OCI-LY1 (cell line): ENCODE data around the gene PRUNE1.

ENCODE experiments used
- H2AFZ ChIP-seq: fragments of 200-600 bp; sonication (generic), shearing (Covaris generic); 2 replicates; pipeline ENCODE4 v1.6.0; 2014; ENCODE audit warnings: antibody characterized with exemption, mild to moderate bottlenecking, low read length
- H3F3A ChIP-seq: fragments of 200-600 bp; sonication (generic), shearing (Covaris generic); 2 replicates; pipeline ENCODE4 v1.6.0; 2014; ENCODE audit warnings: mild to moderate bottlenecking, antibody characterized with exemption, low read length, moderate library complexity; ENCODE audit not compliant: insufficient read depth
- H3K27ac ChIP-seq: fragments of 200-600 bp; sonication (generic); 2 replicates; pipeline ENCODE4 v1.5.1; 2014; ENCODE audit warnings: low read length, mixed run types, mild to moderate bottlenecking, low read depth; ENCODE audit not compliant: poor library complexity, severe bottlenecking
- H3K27me3 ChIP-seq: fragments of 200-600 bp; sonication (generic); 2 replicates; pipeline ENCODE4 v1.6.0; 2014; ENCODE audit warnings: antibody characterized with exemption, mild to moderate bottlenecking, low read length, moderate library complexity; ENCODE audit not compliant: insufficient read depth
- H3K36me3 ChIP-seq: fragments of 200-600 bp; sonication (generic); 2 replicates; pipeline ENCODE4 v1.6.1; 2014; ENCODE audit warnings: mild to moderate bottlenecking, antibody characterized with exemption, low read length, moderate library complexity, mixed read lengths; ENCODE audit not compliant: insufficient read depth
- H3K4me1 ChIP-seq: fragments of 200-600 bp; sonication (generic); 2 replicates; pipeline ENCODE4 v1.5.1; 2014; ENCODE audit warnings: mild to moderate bottlenecking, low read length, moderate library complexity; ENCODE audit not compliant: insufficient read depth, severe bottlenecking
- H3K4me2 ChIP-seq: fragments of 200-600 bp; sonication (generic), shearing (Covaris generic); 2 replicates; pipeline ENCODE4 v1.6.1; 2014; ENCODE audit warnings: low read length
- H3K4me3 ChIP-seq: fragments of 200-600 bp; sonication (generic); 2 replicates; pipeline ENCODE4 v1.5.1; 2014; ENCODE audit warnings: low read length, low read depth, mild to moderate bottlenecking, mixed read lengths; ENCODE audit not compliant: poor library complexity, severe bottlenecking
- H3K79me2 ChIP-seq: fragments of 200-600 bp; shearing (Covaris generic); 2 replicates; pipeline ENCODE4 v1.6.1; 2016; ENCODE audit warnings: mixed run types, low read length, mixed read lengths; ENCODE audit not compliant: insufficient read depth
- H3K9ac ChIP-seq: fragments of 200-600 bp; sonication (generic), shearing (Covaris generic); 2 replicates; pipeline ENCODE4 v1.6.1; 2014; ENCODE audit warnings: mild to moderate bottlenecking, low read length, mixed read lengths
- H3K9me2 ChIP-seq: fragments of 200-600 bp; sonication (generic), shearing (Covaris generic); 2 replicates; pipeline ENCODE4 v1.6.1; 2014; ENCODE audit warnings: low read depth, mild to moderate bottlenecking, low read length, mixed read lengths
- H3K9me3 ChIP-seq: fragments of 200-600 bp; shearing (Covaris generic); 2 replicates; pipeline ENCODE4 v1.6.1; 2014; ENCODE audit warnings: low read length, mixed read lengths
- H4K20me1 ChIP-seq: fragments of 200-600 bp; sonication (generic), shearing (Covaris generic); 2 replicates; pipeline ENCODE4 v1.6.0; 2016; ENCODE audit warnings: mild to moderate bottlenecking, low read length; ENCODE audit not compliant: insufficient read depth
- CTCF ChIP-seq: fragments of 200-600 bp; sonication (generic), shearing (Covaris generic); IDR thresholded peaks from 2 replicates; pipeline ENCODE4 v1.5.1; 2017; ENCODE audit warnings: mild to moderate bottlenecking, antibody characterized with exemption, low read length, moderate library complexity, mixed read lengths
- EZH2 ChIP-seq: fragments of 200-600 bp; sonication (generic), shearing (Covaris generic); IDR thresholded peaks from 2 replicates; pipeline ENCODE4 v1.8.0; 2017; ENCODE audit warnings: borderline replicate concordance, mixed run types, mild to moderate bottlenecking, antibody characterized with exemption, low read length, moderate library complexity, mixed read lengths

PRUNE1 gene

GRCh38 chr1:151035167-151035566 is 26.9 kb downstream of the PRUNE1 start:
- H3K4me1 ChIP-seq: no peaks in the 10 kb centered on the region
- no peak overlapping the region for H3K27ac ChIP-seq
- H2AFZ ChIP-seq: no peak overlapping the region
- no peak overlapping the region for H3K4me3 ChIP-seq
- no peaks in the 10 kb centered on the region for H3F3A ChIP-seq
- no peak overlapping the region for H3K4me2 ChIP-seq
- H3K9ac ChIP-seq: no peak overlapping the region
- no peaks in the 10 kb centered on the region for H3K9me2 ChIP-seq
- TF ChIP-seq CTCF: no peak
- no peaks in the 10 kb centered on the region for H4K20me1 ChIP-seq
- no peaks in the 10 kb centered on the region for H3K9me3 ChIP-seq
- peaks cover 17% of the 10 kb centered on the region for H3K36me3 ChIP-seq
- no peaks in the 10 kb centered on the region for H3K27me3 ChIP-seq
- H3K79me2 ChIP-seq: no peaks in the 10 kb centered on the region

GRCh38 chr1:151036356-151036755 is 28.1 kb downstream of the PRUNE1 start, which contains the start of gene BNIPL:
Gene BNIPL, plus strand, starts transcription at chr1:151036586. Its CDS starts 140 bp downstream, at chr1:151036726.
- Histone ChIP-seq H3K4me3 (no peak within 1 kb of the TSS), H3K9me2 (no peaks in the 10 kb centered on the region), H3K27ac (no peak within 1 kb of the TSS), H3K9me3 (no peaks in the 10 kb centered on the region), H3K27me3 (no peaks in the 10 kb centered on the region), H4K20me1 (no peaks in the 10 kb centered on the region), H3K4me1 (no peaks in the 10 kb centered on the region), H3F3A (no peaks in the 10 kb centered on the region), H3K9ac (no peak within 1 kb of the TSS), H3K36me3 (peaks cover 12% of the 10 kb centered on the region), H3K4me2 (no peak within 1 kb of the TSS), H3K79me2 (no peaks in the 10 kb centered on the region), H2AFZ (no peak within 1 kb of the TSS)
- TF ChIP-seq CTCF: no peak
- no peak for TF ChIP-seq EZH2

- no peaks in the 10 kb centered on the region for H3K4me1 ChIP-seq
- H3K79me2 ChIP-seq: no peaks in the 10 kb centered on the region
- no peak overlapping the region for H3K4me2 ChIP-seq
- no peak overlapping the region for H2AFZ ChIP-seq
- no peak overlapping the region for H3K27ac ChIP-seq
- no peak overlapping the region for H3K4me3 ChIP-seq
- H4K20me1 ChIP-seq: no peaks in the 10 kb centered on the region
- no peaks in the 10 kb centered on the region for H3F3A ChIP-seq
- no peaks in the 10 kb centered on the region for H3K9me2 ChIP-seq
- peaks cover 12% of the 10 kb centered on the region; the same call in 1 of the 2 replicates for H3K36me3 ChIP-seq
- H3K9ac ChIP-seq: no peak overlapping the region
- H3K27me3 ChIP-seq: no peaks in the 10 kb centered on the region
- H3K9me3 ChIP-seq: no peaks in the 10 kb centered on the region
- TF ChIP-seq EZH2: no peak
- no peak for TF ChIP-seq CTCF
Measured at GRCh38 chr1:151037032-151037431, 28.8 kb downstream of the PRUNE1 start.
